Caki2 (cell line): Measurements from ENCODE around the gene ARHGAP19. TPM values are rescaled to one million over a fixed set of nuclear protein-coding genes. Genes with fewer than 3 reads are reported as not detected.

ENCODE experiments used
- DNase-seq: peaks from one replicate; pipeline ENCODE4 v3.0.0-alpha.2; 2015; ENCODE audit warnings: low read depth
- in situ Hi-C: cut with HindIII; loops from 2 replicates; pipeline ENCODE4 v1.10.0; 2016; ENCODE audit warnings: low sequenced_read_pairs, low pct_unique_long_range_greater_than_20kb, mixed read lengths
- total RNA-seq: library from RNA; depleted of rRNA; stranded (reverse); fragments of >200 nt; shearing (Covaris generic); gene quantifications from 2 replicates; pipeline ENCODE4 v1.2.3, GENCODE V29; 2014; ENCODE audit warnings: low replicate concordance; rRNA removed

The ARHGAP19 gene
- total RNA-seq, 1 experiment from 2014 or later = 1.7 TPM

DNA sequence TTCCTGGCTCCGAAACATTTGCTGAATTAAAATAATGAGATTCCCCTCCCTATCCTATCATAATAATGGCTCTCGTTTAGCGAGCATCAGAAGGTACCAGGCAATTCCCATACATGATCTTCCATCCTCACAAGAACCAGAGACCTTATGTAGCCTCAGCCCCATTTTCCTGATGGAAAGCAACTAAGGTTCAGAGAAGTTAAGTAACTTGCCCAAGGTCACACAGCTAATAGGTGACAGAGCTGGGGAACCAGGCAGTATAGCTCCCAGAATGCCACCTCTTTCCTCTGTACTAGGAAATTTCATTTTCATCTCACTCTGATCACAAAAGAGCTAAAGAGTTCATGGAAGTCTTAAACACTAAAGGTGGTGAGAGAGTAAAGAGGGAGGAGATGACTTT lies 109.1 kb downstream of the ARHGAP19 start:
- no peak for DNase-seq
- in situ Hi-C loops = no loop called here

DNA sequence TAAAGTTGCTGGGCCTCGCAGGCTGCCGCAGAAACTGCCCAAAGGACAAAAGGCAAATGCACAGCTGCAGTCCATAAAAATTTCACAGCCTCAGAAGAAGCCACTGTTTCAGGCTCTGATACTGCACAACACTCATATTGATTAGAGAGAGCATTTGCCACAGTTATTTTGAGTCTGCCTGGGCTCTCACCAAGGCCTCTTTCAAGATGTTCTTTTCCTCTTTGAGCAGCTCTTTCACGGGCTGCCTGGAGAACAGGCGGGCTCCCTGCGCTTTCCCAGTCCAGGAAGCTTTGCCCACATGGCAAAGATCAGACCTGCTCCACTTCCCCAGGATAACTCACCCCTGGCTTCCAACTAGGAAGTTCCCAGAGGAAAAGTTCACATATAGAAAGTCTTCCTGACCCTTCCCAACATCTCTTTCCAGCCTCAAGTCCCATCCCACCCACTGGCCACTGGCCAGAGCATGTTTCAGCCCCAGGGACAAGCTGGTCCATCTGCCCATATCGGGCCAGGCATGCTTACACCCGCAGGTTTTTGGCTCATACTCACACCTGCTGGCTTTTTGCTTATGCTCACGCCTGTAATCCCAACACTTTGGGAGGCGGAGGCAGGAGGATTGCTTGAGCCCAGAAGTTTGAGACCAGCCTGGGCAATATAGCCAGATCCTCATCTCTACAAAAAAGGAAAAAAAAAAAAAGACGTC lies 110.0 kb downstream of the ARHGAP19 start:
- in situ Hi-C loops = no loop called here

DNA sequence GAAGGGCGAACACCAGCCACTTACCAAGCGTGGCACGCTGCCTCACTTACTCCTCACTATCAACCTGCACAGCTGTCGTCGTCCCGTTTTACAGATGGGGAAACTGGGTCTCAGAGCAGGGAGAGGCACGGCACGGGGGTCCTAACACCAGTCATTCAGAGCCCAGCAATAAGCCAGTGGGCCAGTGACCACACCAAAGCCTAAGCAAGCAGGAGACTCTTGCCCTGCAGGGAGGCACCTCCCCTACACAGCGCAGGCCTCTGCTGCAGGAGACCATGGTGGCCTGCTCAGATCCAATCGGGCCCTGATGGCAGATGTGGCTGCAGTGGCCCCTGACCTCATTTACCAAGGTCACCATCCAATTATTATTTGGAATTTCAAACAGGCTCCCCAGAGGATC lies 111.5 kb downstream of the ARHGAP19 start:
- DNase-seq = no peak
- in situ Hi-C loops = no loop called here

More for the DNA sequence above, 110.0 kb downstream of the ARHGAP19 start:
- no peak for DNase-seq

DNA sequence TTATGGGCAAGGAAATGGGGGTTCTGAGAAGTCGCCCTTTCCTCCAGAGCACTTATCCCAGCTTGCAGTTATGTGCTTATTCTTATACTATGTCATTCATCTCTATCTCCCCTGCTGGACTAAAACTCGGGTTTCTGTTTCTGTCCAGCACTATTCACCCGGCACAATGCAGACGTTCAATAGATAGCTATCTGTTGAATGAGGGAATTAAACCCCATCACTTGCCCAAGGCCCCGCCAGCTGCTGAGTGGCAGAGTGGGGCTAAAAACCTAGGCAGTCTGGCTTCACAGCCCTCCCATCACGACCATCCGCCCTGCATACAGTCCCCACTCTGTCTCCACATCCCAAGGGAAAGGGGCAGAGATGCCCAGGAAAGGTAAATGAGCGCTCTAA lies 112.1 kb downstream of the ARHGAP19 start:
- in situ Hi-C loops = no loop called here
- DNase-seq = no peak

DNA sequence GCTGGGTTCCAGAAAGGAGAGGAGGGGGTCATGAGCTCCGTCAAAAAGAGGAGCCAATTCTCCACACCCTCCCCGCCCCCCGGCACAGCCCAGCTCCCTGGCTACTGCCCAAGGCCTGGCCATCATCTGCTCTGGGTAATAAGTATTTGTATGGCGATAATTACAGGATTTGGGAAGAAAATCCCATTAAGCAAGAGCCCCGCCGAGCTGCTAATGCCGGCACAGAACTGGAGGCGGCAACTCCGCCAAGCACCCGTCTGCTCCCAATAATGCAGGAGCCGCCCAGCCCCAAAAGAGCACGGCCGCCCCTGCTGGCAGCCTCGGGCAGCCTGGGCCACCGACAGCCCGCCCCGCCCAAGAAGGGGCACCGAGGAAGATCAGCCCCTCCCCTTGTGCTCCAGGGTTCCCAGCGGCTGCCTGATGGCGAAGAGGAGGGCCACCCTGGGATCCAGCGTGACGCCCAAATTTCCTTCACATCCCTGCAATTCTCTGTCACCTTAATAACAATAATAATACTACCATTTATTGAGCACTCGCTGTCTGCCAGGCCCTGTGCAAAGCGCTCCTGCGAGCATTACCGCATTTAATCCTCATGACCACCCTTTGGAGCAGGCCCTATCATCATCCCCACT lies 112.6 kb downstream of the ARHGAP19 start:
- in situ Hi-C loops = no loop called here
- DNase-seq = no peak

DNA sequence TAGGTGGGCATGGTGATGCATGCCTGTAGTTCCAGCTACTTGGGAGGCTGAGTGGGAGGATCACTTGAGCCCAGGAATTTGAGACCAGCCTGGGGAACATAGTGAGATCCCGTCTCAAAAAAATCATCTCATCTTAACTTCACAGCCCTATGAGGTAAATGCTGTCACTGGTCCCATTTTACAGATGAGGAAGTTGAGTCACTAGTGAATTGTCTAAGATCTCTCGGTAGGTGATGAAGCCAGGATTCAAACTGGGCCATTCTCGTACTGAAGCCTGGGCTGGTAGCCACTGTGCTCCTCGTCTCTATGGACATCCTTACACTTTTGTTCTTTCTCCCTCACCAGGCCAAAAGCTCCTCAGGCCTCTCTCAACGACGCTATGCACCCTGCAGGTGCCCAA lies 113.1 kb downstream of the ARHGAP19 start:
- no peak for DNase-seq
- in situ Hi-C loops = no loop called here

DNA sequence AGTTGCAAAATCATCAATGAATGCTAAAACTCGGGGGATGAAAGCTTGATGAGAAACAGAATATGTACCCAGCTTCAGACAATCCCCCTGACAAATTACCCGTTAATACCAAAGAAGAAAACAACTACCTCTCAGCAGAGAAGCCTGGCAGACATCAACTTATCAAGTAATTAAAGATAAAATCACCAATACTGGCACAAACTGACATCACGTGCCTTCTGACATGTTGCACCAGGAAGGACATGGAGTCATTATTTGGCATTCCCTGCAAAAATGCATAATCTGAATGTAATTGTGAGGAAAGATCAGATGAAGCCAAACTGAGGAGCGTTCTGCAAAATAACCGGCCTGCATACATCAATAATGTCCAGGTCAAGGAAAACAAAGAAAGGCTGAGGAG lies 114.4 kb downstream of the ARHGAP19 start:
- in situ Hi-C loops = no loop called here
- DNase-seq = no peak

DNA sequence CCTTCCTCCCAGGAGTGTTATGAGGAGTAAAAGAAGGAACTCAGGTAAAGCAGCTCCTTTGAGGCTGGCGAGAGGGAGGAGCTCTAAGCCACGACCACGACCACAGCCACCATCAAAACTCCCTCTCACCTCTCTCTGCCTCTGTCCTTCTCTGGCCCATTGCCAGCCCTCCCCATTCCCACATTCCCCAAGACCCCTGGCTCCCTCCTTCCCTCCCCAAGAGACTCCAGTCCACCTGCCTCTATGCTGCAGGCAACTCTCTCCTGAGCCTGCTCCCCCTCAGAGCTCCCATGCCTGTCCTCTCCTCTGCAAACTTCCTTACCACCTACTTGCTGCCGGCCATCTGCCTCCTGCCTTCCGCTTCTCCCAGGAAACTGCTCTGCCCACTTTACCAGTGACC lies 116.2 kb downstream of the ARHGAP19 start:
- DNase-seq = no peak
- in situ Hi-C loops = no loop called here

DNA sequence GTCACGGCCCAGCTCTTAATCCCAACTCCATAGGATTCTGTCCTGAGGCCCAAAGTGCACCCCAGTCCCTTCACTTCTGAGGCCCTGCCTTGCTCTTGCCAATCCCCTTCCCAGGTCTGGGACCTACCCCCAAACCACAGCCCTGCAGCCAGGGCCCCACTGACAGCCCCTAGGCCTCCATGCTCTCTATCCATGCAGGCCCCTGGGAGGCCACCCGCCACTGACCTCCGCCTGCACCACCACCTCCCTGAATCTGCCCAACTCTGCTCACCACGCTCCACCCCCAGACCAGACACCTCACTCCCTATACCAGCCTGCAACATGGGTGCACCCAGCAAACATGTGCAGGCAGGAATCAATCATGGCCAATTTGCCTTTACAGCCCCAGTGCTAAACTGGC lies 116.9 kb downstream of the ARHGAP19 start:
- no peak for DNase-seq
- in situ Hi-C loops = no loop called here

DNA sequence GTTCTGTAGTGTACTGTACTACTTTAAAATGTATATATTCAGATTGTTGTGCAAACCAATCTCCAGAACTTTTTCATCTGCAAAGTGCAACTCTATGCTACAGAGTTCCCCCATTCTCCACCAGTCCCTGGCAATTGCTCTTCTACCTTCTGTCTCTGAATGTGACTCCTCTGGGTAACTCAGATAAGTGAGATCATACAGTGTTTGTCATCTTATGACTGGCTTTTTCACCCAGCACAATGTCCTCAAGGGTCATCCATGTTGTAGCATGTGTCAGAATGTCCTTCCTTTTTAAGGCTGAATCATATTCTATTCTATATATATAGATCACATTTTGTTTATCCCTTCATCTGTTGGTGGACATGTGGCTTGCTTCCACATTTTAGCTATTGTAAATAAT lies 117.5 kb downstream of the ARHGAP19 start:
- no peak for DNase-seq
- in situ Hi-C loops = no loop called here

DNA sequence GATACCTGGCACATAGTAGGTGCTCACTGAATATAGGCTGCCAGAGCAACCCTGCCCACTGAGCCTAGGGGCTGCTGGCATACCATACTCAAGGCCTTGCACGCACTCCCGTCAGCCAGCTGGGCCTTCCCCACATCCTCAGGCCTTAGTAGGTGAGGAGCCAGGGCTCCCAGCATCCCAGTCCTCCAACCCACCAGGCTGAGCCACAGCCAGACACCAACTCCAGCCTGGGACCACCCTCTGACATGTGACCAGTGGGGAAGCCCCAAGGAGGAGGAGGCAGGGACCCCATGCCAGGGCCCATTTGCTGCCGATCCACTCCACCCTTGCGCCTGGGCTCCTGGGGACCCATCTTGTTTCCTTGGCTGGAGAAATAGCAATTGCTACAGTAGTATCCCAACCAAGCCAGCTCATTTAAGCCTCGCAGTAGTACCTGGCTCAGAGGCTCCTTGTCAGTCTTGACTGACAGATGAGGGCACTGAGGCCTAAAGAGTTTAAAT lies 118.1 kb downstream of the ARHGAP19 start:
- in situ Hi-C loops = no loop called here
- DNase-seq = no peak

DNA sequence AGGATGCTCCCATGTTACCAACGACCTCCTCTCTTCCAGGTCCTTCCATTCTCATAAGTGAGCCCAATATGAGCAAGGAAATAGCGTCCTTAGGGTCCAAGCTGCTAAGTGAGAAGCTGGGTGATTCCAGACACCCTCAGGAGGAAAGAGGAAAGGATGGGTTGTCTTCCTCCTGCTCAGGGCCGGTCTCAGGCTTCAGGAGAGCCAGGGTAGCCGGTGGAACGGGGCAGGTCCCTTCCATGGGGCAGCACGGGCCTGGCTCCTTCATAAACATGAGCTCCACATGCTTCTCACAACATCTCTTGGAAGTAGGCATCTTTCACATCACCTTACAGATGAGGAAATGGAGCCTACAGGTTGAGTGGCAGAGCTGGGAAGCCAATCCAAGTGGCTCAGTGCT lies 119.4 kb downstream of the ARHGAP19 start:
- in situ Hi-C loops = no loop called here

More for the DNA sequence above, 119.4 kb downstream of the ARHGAP19 start:
- DNase-seq = no peak

Other genes starting within 250 kb of the ARHGAP19 start
- gene SLIT1, start 106.7 kb downstream of the ARHGAP19 start, total RNA-seq = 0.03 and 0.49 TPM in 2 replicates
- gene FRAT1, start 26.6 kb upstream of the ARHGAP19 start, total RNA-seq = 1.0 and 1.2 TPM in 2 replicates
- gene FRAT2, start 42.1 kb upstream of the ARHGAP19 start, total RNA-seq = 3.2 and 9.1 TPM in 2 replicates
- gene RRP12, start 108.7 kb upstream of the ARHGAP19 start, total RNA-seq = 15.5 and 19.9 TPM in 2 replicates
- 1,147 and 1,402 TPM in 2 replicates for gene PGAM1, start 133.6 kb upstream of the ARHGAP19 start, total RNA-seq
- 52.6 and 63.7 TPM in 2 replicates for gene EXOSC1, start 153.4 kb upstream of the ARHGAP19 start, total RNA-seq
- 78.4 and 78.6 TPM in 2 replicates for gene ZDHHC16, start 153.5 kb upstream of the ARHGAP19 start, total RNA-seq
- 40.6 and 48.4 TPM in 2 replicates for gene MMS19, start 205.8 kb upstream of the ARHGAP19 start, total RNA-seq
- gene UBTD1, start 206.3 kb upstream of the ARHGAP19 start, total RNA-seq = 13.0 and 23.3 TPM in 2 replicates